MM.1S (cell line): ENCODE data around the gene SORL1.

Experiments
- DNase-seq: peaks from one replicate; pipeline ENCODE4 v3.0.0-alpha.2; 2015
- H2AFZ ChIP-seq: fragments of 300-600 bp; sonication (generic); 2 replicates; pipeline ENCODE4 v1.6.0; 2016; ENCODE audit warnings: antibody characterized with exemption, low read length
- H3F3A ChIP-seq: fragments of 300-600 bp; sonication (generic); 2 replicates; pipeline ENCODE4 v1.6.1; 2016; ENCODE audit warnings: mild to moderate bottlenecking, antibody characterized with exemption, low read length, moderate library complexity, mixed read lengths; ENCODE audit not compliant: insufficient read depth
- H3K27ac ChIP-seq: fragments of 300-600 bp; sonication (generic); 2 replicates; pipeline ENCODE4 v1.5.1; 2016; ENCODE audit warnings: mild to moderate bottlenecking, low read length
- H3K27me3 ChIP-seq: fragments of 300-600 bp; sonication (generic); replicated peaks from 2 replicates; pipeline ENCODE4 v1.6.0; 2016; ENCODE audit warnings: low read length; ENCODE audit not compliant: insufficient read depth
- H3K36me3 ChIP-seq: fragments of 300-600 bp; sonication (generic); replicated peaks from 2 replicates; pipeline ENCODE4 v1.6.1; 2016; ENCODE audit warnings: mild to moderate bottlenecking, low read length, mixed read lengths; ENCODE audit not compliant: insufficient read depth
- H3K4me1 ChIP-seq: fragments of 300-600 bp; sonication (generic); 2 replicates; pipeline ENCODE4 v1.6.1; 2016; ENCODE audit warnings: low read length, mixed read lengths
- H3K4me2 ChIP-seq: fragments of 300-600 bp; sonication (generic); 2 replicates; pipeline ENCODE4 v1.6.0; 2016; ENCODE audit warnings: low read depth, low read length
- H3K4me3 ChIP-seq: fragments of 300-600 bp; sonication (generic); 2 replicates; pipeline ENCODE4 v1.5.1; 2016; ENCODE audit warnings: low read length, mixed read lengths
- H3K79me2 ChIP-seq: fragments of 300-600 bp; sonication (generic); 2 replicates; pipeline ENCODE4 v1.6.1; 2016; ENCODE audit warnings: mixed run types, low read length, mixed read lengths
- H3K9ac ChIP-seq: fragments of 300-600 bp; sonication (generic); 2 replicates; pipeline ENCODE4 v1.6.1; 2016; ENCODE audit warnings: low read length, mixed read lengths
- H3K9me2 ChIP-seq: fragments of 300-600 bp; sonication (generic); replicated peaks from 2 replicates; pipeline ENCODE4 v1.6.1; 2016; ENCODE audit warnings: mild to moderate bottlenecking, low read length, mixed read lengths; ENCODE audit not compliant: insufficient read depth
- H3K9me3 ChIP-seq: fragments of 300-600 bp; sonication (generic); replicated peaks from 2 replicates; pipeline ENCODE4 v1.6.1; 2016; ENCODE audit warnings: mild to moderate bottlenecking, low read length, mixed read lengths; ENCODE audit not compliant: insufficient read depth
- H4K20me1 ChIP-seq: fragments of 300-600 bp; sonication (generic); 2 replicates; pipeline ENCODE4 v1.6.1; 2016; ENCODE audit warnings: mild to moderate bottlenecking, low read length, moderate library complexity, mixed read lengths; ENCODE audit not compliant: insufficient read depth
- EZH2 ChIP-seq: fragments of 300-600 bp; sonication (generic); optimal IDR thresholded peaks from 2 replicates; pipeline ENCODE3; 2017; ENCODE audit warnings: low read depth, mild to moderate bottlenecking, antibody characterized with exemption, low read length, mixed read lengths
- EZH2phosphoT487 ChIP-seq: fragments of 300-600 bp; sonication (generic); IDR thresholded peaks from 2 replicates; pipeline ENCODE4 v1.6.1; 2018; ENCODE audit warnings: antibody characterized with exemption, low read length
- TF ChIP-seq, protein P1 (sequence below): fragments of 300-600 bp; sonication (generic); IDR thresholded peaks from 2 replicates; pipeline ENCODE4 v1.5.1; 2016; ENCODE audit warnings: antibody characterized with exemption, low read length, mixed read lengths

SORL1 gene

DNA sequence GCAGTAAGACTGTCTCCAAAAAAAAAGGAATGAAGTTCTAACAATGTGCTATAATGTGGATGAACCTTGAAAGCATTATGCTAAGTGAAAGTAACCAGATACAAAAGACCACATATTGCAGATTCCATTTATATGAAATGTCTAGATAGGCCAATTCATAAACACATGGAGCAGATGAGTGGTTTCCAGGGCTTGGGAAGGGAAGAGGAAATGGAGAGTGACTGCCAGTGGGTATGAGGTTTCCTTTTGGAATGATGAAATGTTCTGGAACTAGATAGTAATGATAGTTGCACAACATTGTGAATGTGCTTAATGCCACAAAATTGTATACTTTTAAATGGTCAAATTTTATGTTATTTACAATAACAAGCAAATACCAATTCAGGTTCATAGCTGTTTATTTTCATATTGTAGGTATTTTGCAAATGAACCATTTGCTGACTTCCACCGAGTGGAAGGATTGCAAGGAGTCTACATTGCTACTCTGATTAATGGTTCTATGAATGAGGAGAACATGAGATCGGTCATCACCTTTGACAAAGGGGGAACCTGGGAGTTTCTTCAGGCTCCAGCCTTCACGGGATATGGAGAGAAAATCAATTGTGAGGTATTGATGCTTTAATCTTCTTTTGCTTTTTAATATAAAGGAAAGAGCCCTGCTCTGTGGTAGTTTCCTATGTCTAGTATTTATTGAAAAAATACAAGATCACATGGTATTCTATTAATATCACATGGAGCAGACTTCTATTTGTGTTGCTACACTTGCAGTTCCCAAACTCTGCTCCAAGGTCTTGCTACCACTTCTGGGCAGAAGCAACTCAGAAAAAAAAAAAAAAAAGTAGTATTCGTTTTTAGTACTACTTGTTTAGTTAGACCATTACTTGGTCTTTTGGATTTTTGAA is 68.4 kb downstream of the SORL1 start:
- no peaks in the 10 kb centered on the region for H3F3A ChIP-seq
- DNase-seq = no peak
- H3K36me3 ChIP-seq = no peaks in the 10 kb centered on the region
- TF ChIP-seq, protein P1, sequence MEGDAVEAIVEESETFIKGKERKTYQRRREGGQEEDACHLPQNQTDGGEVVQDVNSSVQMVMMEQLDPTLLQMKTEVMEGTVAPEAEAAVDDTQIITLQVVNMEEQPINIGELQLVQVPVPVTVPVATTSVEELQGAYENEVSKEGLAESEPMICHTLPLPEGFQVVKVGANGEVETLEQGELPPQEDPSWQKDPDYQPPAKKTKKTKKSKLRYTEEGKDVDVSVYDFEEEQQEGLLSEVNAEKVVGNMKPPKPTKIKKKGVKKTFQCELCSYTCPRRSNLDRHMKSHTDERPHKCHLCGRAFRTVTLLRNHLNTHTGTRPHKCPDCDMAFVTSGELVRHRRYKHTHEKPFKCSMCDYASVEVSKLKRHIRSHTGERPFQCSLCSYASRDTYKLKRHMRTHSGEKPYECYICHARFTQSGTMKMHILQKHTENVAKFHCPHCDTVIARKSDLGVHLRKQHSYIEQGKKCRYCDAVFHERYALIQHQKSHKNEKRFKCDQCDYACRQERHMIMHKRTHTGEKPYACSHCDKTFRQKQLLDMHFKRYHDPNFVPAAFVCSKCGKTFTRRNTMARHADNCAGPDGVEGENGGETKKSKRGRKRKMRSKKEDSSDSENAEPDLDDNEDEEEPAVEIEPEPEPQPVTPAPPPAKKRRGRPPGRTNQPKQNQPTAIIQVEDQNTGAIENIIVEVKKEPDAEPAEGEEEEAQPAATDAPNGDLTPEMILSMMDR = no peak
- TF ChIP-seq EZH2 (no peak), EZH2phosphoT487 (no peak)
- H3K27ac ChIP-seq = no peak overlapping the region
- no peaks in the 10 kb centered on the region for H4K20me1 ChIP-seq
- no peak overlapping the region for H2AFZ ChIP-seq
- H3K4me2 ChIP-seq = no peak overlapping the region
- no peaks in the 10 kb centered on the region for H3K27me3 ChIP-seq
- no peaks in the 10 kb centered on the region for H3K79me2 ChIP-seq
- H3K9ac ChIP-seq = no peak overlapping the region
- 0 out of 2 replicates have a peak, but pooled peaks cover 3% of the 10 kb centered on the region for H3K4me1 ChIP-seq
- no peak overlapping the region for H3K4me3 ChIP-seq
- no peaks in the 10 kb centered on the region for H3K9me2 ChIP-seq
- H3K9me3 ChIP-seq = no peaks in the 10 kb centered on the region

DNA sequence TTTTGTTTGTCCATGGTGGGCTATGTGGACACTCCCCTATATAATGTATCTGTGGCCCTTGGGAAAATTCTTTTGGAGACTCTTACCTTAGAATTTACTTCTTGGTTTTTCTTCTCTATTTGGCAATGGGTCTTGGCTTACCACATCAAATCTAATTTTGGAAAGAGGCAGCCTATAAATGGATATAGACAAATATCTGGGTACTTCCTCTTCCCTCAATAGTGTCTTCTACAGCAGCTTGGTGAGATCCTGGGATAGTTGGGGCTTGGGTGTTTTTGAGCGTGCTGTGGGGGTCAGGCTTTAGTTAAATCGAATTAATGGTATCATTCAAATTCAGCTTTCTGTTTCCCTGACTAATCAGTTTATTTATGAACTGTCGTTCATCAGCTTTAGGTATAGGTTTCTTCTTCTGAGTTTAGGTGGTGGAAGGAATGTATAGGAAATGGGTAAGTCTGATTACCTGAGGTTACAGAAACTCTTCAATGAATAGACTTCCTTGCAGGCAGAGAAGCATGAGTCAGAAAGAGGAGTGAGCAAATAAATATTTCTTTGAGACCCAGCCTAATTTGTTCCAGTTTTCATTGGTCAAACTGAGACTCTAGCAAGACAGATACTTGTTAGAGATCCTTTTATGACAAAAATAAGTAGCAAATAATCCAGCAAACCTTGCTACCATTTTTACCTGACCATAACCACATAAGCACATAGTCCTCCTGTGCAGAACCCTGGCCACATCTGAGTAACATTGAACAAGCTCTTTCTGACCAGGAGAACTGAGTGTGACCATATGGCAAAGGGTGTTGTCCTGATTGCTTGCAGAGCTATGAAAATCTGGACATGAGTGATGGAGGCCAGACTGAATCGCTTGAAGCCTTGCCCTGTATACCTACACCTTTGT is 69.3 kb downstream of the SORL1 start:
- no peaks in the 10 kb centered on the region for H3K27me3 ChIP-seq
- DNase-seq = no peak
- no peaks in the 10 kb centered on the region for H4K20me1 ChIP-seq
- H3K4me1 ChIP-seq = 0 out of 2 replicates have a peak, but pooled peaks cover 3% of the 10 kb centered on the region
- H3K4me2 ChIP-seq = no peak overlapping the region
- H2AFZ ChIP-seq = no peak overlapping the region
- no peaks in the 10 kb centered on the region for H3K36me3 ChIP-seq
- no peak overlapping the region for H3K27ac ChIP-seq
- H3K9me2 ChIP-seq = no peaks in the 10 kb centered on the region
- H3F3A ChIP-seq = no peaks in the 10 kb centered on the region
- no peaks in the 10 kb centered on the region for H3K79me2 ChIP-seq
- TF ChIP-seq EZH2phosphoT487 (no peak), EZH2 (no peak)
- TF ChIP-seq, protein P1 = no peak
- no peak overlapping the region for H3K4me3 ChIP-seq
- H3K9ac ChIP-seq = no peak overlapping the region
- no peaks in the 10 kb centered on the region for H3K9me3 ChIP-seq

DNA sequence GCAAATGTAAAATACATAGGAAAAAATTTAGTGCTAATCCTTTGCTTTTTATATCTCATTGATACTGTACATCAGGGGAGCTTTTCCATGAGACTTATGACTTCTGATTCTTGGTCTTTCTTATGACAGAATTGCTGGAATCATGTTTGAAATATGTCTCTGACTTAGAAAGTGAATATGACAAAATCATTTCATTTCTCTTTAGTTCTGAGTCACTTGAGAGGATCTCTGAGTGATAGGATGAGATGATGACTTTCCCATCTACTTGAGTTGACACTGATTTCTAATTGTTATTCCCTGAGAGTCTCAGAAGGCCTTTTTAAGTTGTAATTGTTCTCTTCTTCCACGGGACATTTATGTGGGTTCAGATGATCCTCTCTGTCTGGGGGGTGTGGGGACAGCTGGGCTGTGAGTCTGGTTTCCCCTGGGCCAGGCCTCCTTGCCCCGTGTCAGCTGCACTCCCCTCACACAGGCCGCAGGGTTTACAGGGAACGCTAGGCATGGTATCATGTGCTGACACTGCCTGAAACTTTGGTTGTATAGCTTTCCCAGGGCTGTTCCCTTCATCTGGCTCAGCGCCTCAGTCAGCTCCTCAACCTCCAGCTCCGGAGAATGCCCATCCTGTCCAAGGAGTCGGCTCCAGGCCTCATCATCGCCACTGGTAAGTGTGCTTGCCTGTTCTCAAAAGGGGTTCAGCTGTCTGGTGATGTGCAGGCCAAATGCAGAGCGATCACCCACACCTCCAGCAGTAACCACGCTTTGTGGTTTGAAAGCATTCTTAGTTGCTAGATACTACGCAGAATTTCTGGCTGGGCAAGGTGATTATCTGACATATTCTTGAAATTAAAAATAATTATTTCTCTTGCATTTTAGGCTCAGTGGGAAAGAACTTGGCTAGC is 70.2 kb downstream of the SORL1 start:
- Histone ChIP-seq H2AFZ (no peak overlapping the region), H3F3A (no peaks in the 10 kb centered on the region), H3K79me2 (no peaks in the 10 kb centered on the region), H4K20me1 (no peaks in the 10 kb centered on the region), H3K27me3 (no peaks in the 10 kb centered on the region), H3K4me2 (no peak overlapping the region), H3K9ac (no peak overlapping the region), H3K4me3 (no peak overlapping the region), H3K9me3 (no peaks in the 10 kb centered on the region), H3K9me2 (no peaks in the 10 kb centered on the region), H3K4me1 (0 out of 2 replicates have a peak, but pooled peaks cover 3% of the 10 kb centered on the region), H3K36me3 (no peaks in the 10 kb centered on the region), H3K27ac (no peak overlapping the region)
- TF ChIP-seq, protein P1 = no peak
- no peak for TF ChIP-seq EZH2phosphoT487
- TF ChIP-seq EZH2 = no peak
- DNase-seq = no peak
